CD14-positive monocyte (primary cell): ENCODE data around the gene POLR3K. TPM values are rescaled to one million over a fixed set of nuclear protein-coding genes. Genes with fewer than 3 reads are reported as not detected.

Source experiments
- DNase-seq, 3 donors: peaks; one replicate each; pipeline ENCODE4 v3.0.0-alpha.2; 2011 to 2022
- H2AFZ ChIP-seq: 2 replicates; pipeline ENCODE4 v1.6.0; 2012; ENCODE audit warnings: mild to moderate bottlenecking, low read depth, low read length, inconsistent platforms; ENCODE audit not compliant: insufficient read depth, poor library complexity, severe bottlenecking
- H3K27ac ChIP-seq, 2 donors: 1 replicate in 1 of 2; 2 replicates in 1 of 2; pipeline ENCODE4 v1.5.1; 2012 to 2013; ENCODE audit warnings: low read length in 2 of 2, control low read depth in 1 of 2, inconsistent platforms in 1 of 2, low read depth in 1 of 2, mild to moderate bottlenecking in 1 of 2
- H3K27me3 ChIP-seq, 2 donors: one replicate each; pipeline versions ENCODE4 v1.6.0 to v1.6.1; 2011 to 2013; ENCODE audit warnings: low read length in 2 of 2; ENCODE audit not compliant: control insufficient read depth in 2 of 2, insufficient read depth in 2 of 2
- H3K36me3 ChIP-seq, 2 donors: replicated peaks in 1 of 2; 1 replicate in 1 of 2; 2 replicates in 1 of 2; pipeline versions ENCODE4 v1.5.1 to v1.6.1; 2012 to 2013; ENCODE audit warnings: low read length in 2 of 2, control low read depth in 1 of 2, inconsistent platforms in 1 of 2, mild to moderate bottlenecking in 1 of 2; ENCODE audit not compliant: insufficient read depth in 2 of 2, control insufficient read depth in 1 of 2
- H3K4me1 ChIP-seq, 2 donors: 1 replicate in 1 of 2; 2 replicates in 1 of 2; pipeline versions ENCODE4 v1.5.1 to v1.6.1; 2012 to 2013; ENCODE audit warnings: low read length in 2 of 2, control low read depth in 1 of 2, inconsistent platforms in 1 of 2, mild to moderate bottlenecking in 1 of 2, moderate library complexity in 1 of 2; ENCODE audit not compliant: insufficient read depth in 2 of 2, control insufficient read depth in 1 of 2
- H3K4me2 ChIP-seq: replicated peaks from 2 replicates; pipeline ENCODE3; 2012; ENCODE audit warnings: low read length, moderate library complexity, mild to moderate bottlenecking; ENCODE audit not compliant: poor library complexity, severe bottlenecking; ENCODE audit errors: extremely low read depth
- H3K4me3 ChIP-seq, 3 experiments: fragments of 200-600 bp in 1 of 3; sonication (generic) in 1 of 3; replicated peaks in 1 of 3; 1 replicate in 2 of 3; 2 replicates in 1 of 3; pipeline ENCODE4 v1.5.1; 2011 to 2013; ENCODE audit warnings: low read length in 3 of 3, mild to moderate bottlenecking in 3 of 3, control low read depth in 2 of 3, low read depth in 2 of 3, inconsistent platforms in 1 of 3, moderate library complexity in 1 of 3
- H3K79me2 ChIP-seq: 2 replicates; pipeline ENCODE4 v1.6.0; 2012; ENCODE audit warnings: mild to moderate bottlenecking, control low read depth, inconsistent platforms, low read length, moderate library complexity; ENCODE audit not compliant: insufficient read depth
- H3K9ac ChIP-seq: 2 replicates; pipeline ENCODE4 v1.6.0; 2017; ENCODE audit warnings: low read length, mild to moderate bottlenecking; ENCODE audit not compliant: insufficient read depth, poor library complexity, severe bottlenecking
- H3K9me3 ChIP-seq, 2 donors: replicated peaks in 1 of 2; 1 replicate in 1 of 2; 2 replicates in 1 of 2; pipeline versions ENCODE4 v1.5.1 to v1.6.1; 2012 to 2013; ENCODE audit warnings: low read length in 2 of 2, control low read depth in 1 of 2; ENCODE audit not compliant: control insufficient read depth in 1 of 2, insufficient read depth in 1 of 2
- H4K20me1 ChIP-seq: 2 replicates; pipeline ENCODE4 v1.6.0; 2012; ENCODE audit warnings: mild to moderate bottlenecking, low read length, control low read depth, moderate library complexity; ENCODE audit not compliant: insufficient read depth
- H3K27ac Mint-ChIP-seq, 7 donors: one replicate each; pipeline ENCODE4 v1.8.0; 2020; ENCODE audit warnings: mild to moderate bottlenecking in 7 of 7, mixed read lengths in 7 of 7, moderate library complexity in 6 of 7, inconsistent platforms in 2 of 7
- H3K27me3 Mint-ChIP-seq, 3 donors: one replicate each; pipeline ENCODE4 v1.8.0; 2021 to 2022; ENCODE audit warnings: low read depth in 3 of 3, mild to moderate bottlenecking in 3 of 3, mixed read lengths in 3 of 3, moderate library complexity in 3 of 3, inconsistent platforms in 1 of 3
- H3K36me3 Mint-ChIP-seq, 2 donors: one replicate each; pipeline ENCODE4 v1.8.0; 2020; ENCODE audit warnings: mixed read lengths in 2 of 2, inconsistent platforms in 1 of 2, mild to moderate bottlenecking in 1 of 2
- H3K4me1 Mint-ChIP-seq: one replicate; pipeline ENCODE4 v1.8.0; 2020; ENCODE audit warnings: mild to moderate bottlenecking, mixed read lengths
- H3K4me3 Mint-ChIP-seq, 2 donors: one replicate each; pipeline ENCODE4 v1.8.0; 2020; ENCODE audit warnings: mild to moderate bottlenecking in 2 of 2, mixed read lengths in 2 of 2, moderate library complexity in 1 of 2
- H3K9me3 Mint-ChIP-seq, 7 donors: one replicate each; pipeline ENCODE4 v1.8.0; 2020 to 2022; ENCODE audit warnings: mixed read lengths in 7 of 7, mild to moderate bottlenecking in 6 of 7, moderate library complexity in 6 of 7, inconsistent platforms in 2 of 7
- CTCF ChIP-seq: fragments of 200-600 bp; IDR thresholded peaks from one replicate; pipeline ENCODE4 v1.8.0; 2022; ENCODE audit warnings: antibody characterized with exemption, mild to moderate bottlenecking
- WGBS: methylation state at CpG from one replicate; pipeline ENCODE4 v1.1.5; 2013; ENCODE audit warnings: missing lambda C conversion rate; ENCODE audit not compliant: insufficient coverage; 5-methylcytosine and 5-hydroxymethylcytosine counted together
- intact Hi-C, 2 donors: fragments of 100-400 bp; cut with micrococcal nuclease; formaldehyde crosslinking; loops; one replicate each; pipeline versions ENCODE4 v1.15.0 to v1.15.1; 2023
- polyA plus RNA-seq, 3 donors: library from polyadenylated mRNA; depleted of rRNA in 1 of 3; unstranded in 2 of 3; stranded (reverse) in 1 of 3; fragments of 300-500 nt in 2 of 3; fragments of >200 nt in 1 of 3; fragmentation: Illumina TruSeq in 2 of 3; gene quantifications; 1 replicate in 2 of 3; 2 replicates in 1 of 3; pipeline ENCODE4 v1.2.3, GENCODE V29; 2012 to 2021

POLR3K gene
- polyA plus RNA-seq, 3 donors = 9.9 to 20.8 (median 18.7) TPM

DNA sequence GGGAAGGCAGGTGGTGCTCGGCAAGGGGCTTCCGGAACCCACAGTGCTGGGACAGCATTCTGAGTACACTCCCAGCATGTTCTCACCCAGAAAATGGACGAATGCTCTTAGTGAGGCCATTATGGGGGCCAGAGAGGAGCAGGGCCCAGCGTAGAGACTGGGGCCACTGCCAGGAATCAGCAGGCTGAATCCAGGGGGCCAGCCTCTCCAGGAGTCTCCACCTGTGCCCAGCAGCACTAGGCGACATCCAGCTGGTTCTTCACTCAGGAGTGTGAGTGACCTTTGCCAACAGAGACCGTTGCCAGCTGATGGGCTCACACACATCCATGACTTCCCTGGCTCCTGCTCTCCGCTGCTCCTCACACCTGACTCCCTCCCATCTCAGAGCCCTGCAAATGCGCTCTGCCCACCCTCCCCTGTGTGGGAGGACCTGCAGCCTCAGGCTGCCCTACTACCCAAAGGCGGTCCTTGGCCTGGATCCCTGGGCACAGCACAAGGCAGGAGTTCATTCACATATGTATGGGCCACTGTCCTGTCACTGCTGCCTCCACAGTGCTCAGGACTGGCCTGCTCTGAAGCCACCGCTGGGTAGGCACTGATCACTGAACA lies 13.9 kb upstream of the POLR3K start:
- no peak for DNase-seq
- Histone ChIP-seq H3K4me3 (no peak overlapping the region), H2AFZ (no peak overlapping the region), H3K27me3 (peaks cover 4 to 29% of the 10 kb centered on the region in 2 donors), H3K4me2 (no peak overlapping the region), H3K9ac (no peak overlapping the region), H4K20me1 (no peaks in the 10 kb centered on the region), H3K4me1 (peaks cover 0 to 3% of the 10 kb centered on the region in 2 donors), H3K9me3 (no peaks in the 10 kb centered on the region), H3K79me2 (no peaks in the 10 kb centered on the region), H3K36me3 (no peaks in the 10 kb centered on the region), H3K27ac (no peak overlapping the region)
- Mint-ChIP-seq H3K9me3 (peaks cover 0 to 7% (median 0%) of the 10 kb centered on the region in 7 donors), H3K27ac (no peak overlapping the region), H3K27me3 (peaks cover 25 to 50% (median 31%) of the 10 kb centered on the region in 3 donors), H3K4me1 (peaks cover 9% of the 10 kb centered on the region), H3K36me3 (no peaks in the 10 kb centered on the region), H3K4me3 (no peak overlapping the region)
- 94% methylated on average over 10 of the region's 10 CpGs for WGBS
- TF ChIP-seq CTCF = no peak
- intact Hi-C loops = no loop called here

GRCh38 chr16:66309-67182 lies 13.1 kb upstream of the POLR3K start:
- Mint-ChIP-seq H3K9me3 (peaks cover 0 to 5% (median 0%) of the 10 kb centered on the region in 7 donors), H3K36me3 (no peaks in the 10 kb centered on the region), H3K27me3 (peaks cover 22 to 46% (median 28%) of the 10 kb centered on the region in 3 donors), H3K4me3 (no peak overlapping the region), H3K4me1 (peaks cover 6% of the 10 kb centered on the region), H3K27ac (no peak overlapping the region)
- Histone ChIP-seq H3K9ac (no peak overlapping the region), H3K4me1 (no peaks in the 10 kb centered on the region), H4K20me1 (no peaks in the 10 kb centered on the region), H3K4me3 (no peak overlapping the region), H2AFZ (no peak overlapping the region), H3K9me3 (no peaks in the 10 kb centered on the region), H3K4me2 (no peak overlapping the region), H3K27ac (no peak overlapping the region), H3K27me3 (peaks cover 4 to 24% of the 10 kb centered on the region in 2 donors), H3K79me2 (no peaks in the 10 kb centered on the region), H3K36me3 (no peaks in the 10 kb centered on the region)
- no peak for DNase-seq
- no peak for TF ChIP-seq CTCF
- WGBS = 95% methylated on average over 9 of the region's 13 CpGs
- intact Hi-C loops = no loop called here
